HepG2 (cell line): ENCODE measurements around the gene MYL6. TPM values are rescaled to one million over a fixed set of nuclear protein-coding genes. Genes with fewer than 3 reads are reported as not detected.

Source experiments
- ATAC-seq: fragments of 200-7000 bp; cut with Tn5 transposase; 3 replicates; pipeline ENCODE4 v1.9.1; 2020; ENCODE audit warnings: mild to moderate bottlenecking, moderate library complexity
- BruUV-seq: library from RNA; stranded (reverse); fragments of 400-500 nt; replicated peaks from 2 replicates; lab custom pipeline; 2021; lab: Mats Ljungman, UMichigan
- CTCF ChIA-PET: fragments of 300-600 bp; formaldehyde crosslinking; extraction: SDS; loops from one replicate; lab custom pipeline; 2021; ENCODE audit warnings: low total read pairs, inconsistent platforms, low intra/inter-chr PET ratio; lab: Yijun Ruan, JAX
- POLR2A ChIA-PET: fragments of 350-600 bp; sonication (Branson Sonifier 250); formaldehyde crosslinking; loops from one replicate; lab custom pipeline; 2020; ENCODE audit warnings: antibody characterized with exemption, inconsistent platforms; lab: Yijun Ruan, JAX
- DNase-seq: peaks from one replicate; pipeline ENCODE4 v3.0.0-alpha.2; 2015; ENCODE audit warnings: low spot score
- FAIRE-seq: peaks from 3 replicates; lab custom pipeline; 2011; peaks lifted over from hg19 to GRCh38; lab: Jason Lieb, UNC
- H2AFZ ChIP-seq: one replicate; pipeline ENCODE4 v1.6.1; 2011; ENCODE audit warnings: low read length, inconsistent platforms
- H3K27ac ChIP-seq: fragments of 300-600 bp; 3 replicates; pipeline ENCODE4 v1.8.0; 2011; ENCODE audit warnings: mixed run types, mild to moderate bottlenecking, mixed read lengths, low read length, inconsistent platforms; ENCODE audit not compliant: insufficient read depth; ENCODE audit errors: extremely low read length
- H3K27me3 ChIP-seq, 2 experiments: fragments of 200-600 bp in 1 of 2; 2 replicates in 1 of 2; 3 replicates in 1 of 2; pipeline versions ENCODE4 v1.6.0 to v1.8.0; 2011; ENCODE audit warnings: low read length in 2 of 2, mild to moderate bottlenecking in 2 of 2, moderate library complexity in 2 of 2, inconsistent platforms in 1 of 2; ENCODE audit not compliant: insufficient read depth in 2 of 2, control insufficient read depth in 1 of 2
- H3K36me3 ChIP-seq, 2 experiments: fragments of 200-600 bp in 1 of 2; replicated peaks in 1 of 2; 2 replicates in 1 of 2; 3 replicates in 1 of 2; pipeline versions ENCODE4 v1.5.1 to v1.8.0; 2011; ENCODE audit warnings: low read length in 2 of 2, inconsistent platforms in 1 of 2; ENCODE audit not compliant: insufficient read depth in 2 of 2, control insufficient read depth in 1 of 2
- H3K4me1 ChIP-seq: 2 replicates; pipeline ENCODE4 v1.5.1; 2012; ENCODE audit warnings: low read length, inconsistent platforms; ENCODE audit not compliant: insufficient read depth
- H3K4me2 ChIP-seq: 2 replicates; pipeline ENCODE4 v1.6.0; 2011; ENCODE audit warnings: low read depth, low read length, inconsistent platforms
- H3K4me3 ChIP-seq, 3 experiments: fragments of 200-600 bp in 1 of 3; sonication (generic), shearing (Covaris generic) in 1 of 3; replicated peaks in 1 of 3; 2 replicates each; pipeline ENCODE4 v1.5.1; 2011 to 2016; ENCODE audit warnings: low read length in 3 of 3, inconsistent platforms in 2 of 3, low read depth in 2 of 3, mild to moderate bottlenecking in 2 of 3, control low read depth in 1 of 3, mixed read lengths in 1 of 3; ENCODE audit not compliant: insufficient read depth in 1 of 3
- H3K79me2 ChIP-seq: one replicate; pipeline ENCODE4 v1.6.1; 2011; ENCODE audit warnings: low read length, inconsistent platforms; ENCODE audit not compliant: insufficient read depth
- H3K9ac ChIP-seq: 2 replicates; pipeline ENCODE4 v1.6.0; 2011; ENCODE audit warnings: mild to moderate bottlenecking, low read depth, low read length, inconsistent platforms; ENCODE audit not compliant: insufficient read depth
- H3K9me3 ChIP-seq: 2 replicates; pipeline ENCODE4 v1.5.1; 2012; ENCODE audit warnings: mild to moderate bottlenecking, low read length
- H4K20me1 ChIP-seq: 2 replicates; pipeline ENCODE4 v1.6.0; 2011; ENCODE audit warnings: inconsistent platforms, mild to moderate bottlenecking, low read length, moderate library complexity; ENCODE audit not compliant: insufficient read depth
- AGO1 ChIP-seq: fragments of 200-400 bp; formaldehyde crosslinking; IDR thresholded peaks from 2 replicates; pipeline ENCODE4 v1.6.1; 2017; ENCODE audit warnings: mild to moderate bottlenecking, low read depth, low read length, moderate library complexity; ENCODE audit not compliant: poor library complexity, severe bottlenecking
- AGO2 ChIP-seq: fragments of 200-400 bp; formaldehyde crosslinking; optimal IDR thresholded peaks from 2 replicates; pipeline ENCODE3; 2017; ENCODE audit warnings: mild to moderate bottlenecking, low read depth, low read length, moderate library complexity
- POLR2A ChIP-seq, 2 experiments: IDR thresholded peaks; 2 replicates each; pipeline ENCODE4 v1.6.1; 2011; ENCODE audit warnings: low read depth in 2 of 2, low read length in 2 of 2, mild to moderate bottlenecking in 1 of 2, moderate library complexity in 1 of 2; ENCODE audit not compliant: insufficient read depth in 1 of 2
- RBFOX2 ChIP-seq: fragments of 200-400 bp; formaldehyde crosslinking; IDR thresholded peaks from 2 replicates; pipeline ENCODE4 v1.6.1; 2017; ENCODE audit warnings: low read depth, mild to moderate bottlenecking, low read length
- TARDBP ChIP-seq: sonication (generic); formaldehyde crosslinking; IDR thresholded peaks from 2 replicates; pipeline ENCODE4 v1.8.0; 2022; ENCODE audit warnings: mild to moderate bottlenecking, missing genetic modification reagents
- ZBTB33 ChIP-seq: sonication (generic); formaldehyde crosslinking; IDR thresholded peaks from 2 replicates; pipeline ENCODE4 v1.4.0; 2020; ENCODE audit warnings: missing genetic modification reagents
- ZKSCAN5 ChIP-seq: sonication (generic); formaldehyde crosslinking; IDR thresholded peaks from 2 replicates; pipeline ENCODE4 v1.5.1; 2020; ENCODE audit warnings: mild to moderate bottlenecking, missing genetic modification reagents
- ZNF180 ChIP-seq: sonication (generic); formaldehyde crosslinking; IDR thresholded peaks from 2 replicates; pipeline ENCODE4 v1.4.0; 2020; ENCODE audit warnings: low read depth, missing genetic modification reagents, borderline replicate concordance
- ZNF33B ChIP-seq: sonication (generic); formaldehyde crosslinking; IDR thresholded peaks from 2 replicates; pipeline ENCODE4 v1.5.1; 2020; ENCODE audit warnings: mild to moderate bottlenecking, missing genetic modification reagents
- ZNF44 ChIP-seq: sonication (generic); formaldehyde crosslinking; IDR thresholded peaks from 2 replicates; pipeline ENCODE4 v1.5.1; 2020; ENCODE audit warnings: mild to moderate bottlenecking, missing genetic modification reagents
- whole genome bisulfite sequencing: methylation state at CpG from one replicate; pipeline ENCODE4 v1.1.6; 2017; ENCODE audit warnings: low lambda C conversion rate; 5-methylcytosine and 5-hydroxymethylcytosine counted together
- in situ Hi-C: cut with HindIII; loops from 2 replicates; pipeline ENCODE4 v1.10.0; 2017; ENCODE audit warnings: low pct_unique_long_range_greater_than_20kb; ENCODE audit not compliant: extremely low pct_ligation_motif_present
- intact Hi-C: fragments of 100-400 bp; cut with micrococcal nuclease; formaldehyde crosslinking; loops from one replicate; pipeline ENCODE4 v1.10.0; 2022; ENCODE audit not compliant: unreplicated experiment
- polyA plus RNA-seq, 8 experiments: library from polyadenylated mRNA; depleted of rRNA in 3 of 8; stranded (reverse) in 7 of 8; unstranded in 1 of 8; fragments of >200 nt; fragmentation: Illumina TruSeq in 4 of 8; extraction: Trizol in 4 of 8; gene quantifications; 2 replicates each; pipeline versions ENCODE4 v1.2.1 to v1.2.3, GENCODE V29; 2011 to 2016; ENCODE audit warnings: low read depth in 4 of 8, missing spikeins in 1 of 8, mixed read lengths in 1 of 8; ENCODE audit not compliant: insufficient read depth in 1 of 8
- total RNA-seq, 5 experiments: library from RNA; depleted of rRNA; stranded (reverse); fragments of >200 nt; fragmentation: Illumina TruSeq; extraction: Trizol; gene quantifications; 2 replicates each; pipeline ENCODE4 v1.2.3, GENCODE V29; 2016; ENCODE audit warnings: low read depth in 1 of 5

MYL6 gene
- total and polyA plus RNA-seq, 2 of the 13 experiments (the other 11 are each of a cell fraction or from before 2014, with no cell fraction given): 1,127 to 1,192 TPM

GRCh38 chr12:56165369-56165768 is 7.2 kb downstream of the MYL6 start:
- intact Hi-C loops: no loop called here
- no peak overlapping the region for H3K4me2 ChIP-seq
- H3K27me3 ChIP-seq: no peaks in the 10 kb centered on the region
- no peaks in the 10 kb centered on the region for H3K9me3 ChIP-seq
- in situ Hi-C loops: no loop called here
- H3K27ac ChIP-seq: no peak overlapping the region
- CTCF ChIA-PET: no interaction called here
- no peak for TF ChIP-seq ZNF180 (CRISPR knock-in tag)
- TF ChIP-seq POLR2A (IDR thresholded peaks at IDR 0.05; ENCODE audit: insufficient read depth in 1 of 2, low read depth in 2 of 2, low read length in 2 of 2): 0 out of 4 replicates have a peak, but pooled peaks of 1 of the 2 experiments have one; percentile 43
- TF ChIP-seq RBFOX2: 0 out of 2 replicates have a peak, but pooled peaks have one; percentile 24
- TF ChIP-seq ZKSCAN5 (CRISPR knock-in tag): no peak
- TF ChIP-seq ZNF33B: no peak
- no peak for TF ChIP-seq TARDBP (CRISPR knock-in tag)
- peak; percentile 63 for TF ChIP-seq AGO1
- no peak for TF ChIP-seq ZBTB33 (CRISPR knock-in tag)
- TF ChIP-seq AGO2: peak; percentile 85
- TF ChIP-seq ZNF44: no peak
- TF ChIP-seq, all 625 proteins: peak for 4
- BruUV-seq: no TSS peak
- peaks cover 14% of the 10 kb centered on the region for H4K20me1 ChIP-seq
- peaks cover 30 to 69% of the 10 kb centered on the region in 2 experiments for H3K36me3 ChIP-seq
- FAIRE-seq: no peak
- WGBS: 100% methylated on average over 2 of the region's 4 CpGs
- POLR2A ChIA-PET: interaction anchor here (0.6 to 1.5 kb wide), 3 partner anchors 22 to 38 kb away, joined by 3 to 5 read pairs (median 3); partner anchors contain the start of gene ESYT1
- H3K4me1 ChIP-seq: peaks cover 15% of the 10 kb centered on the region
- H3K4me3 ChIP-seq: no peak overlapping the region
- no peak for DNase-seq
- peaks cover 3% of the 10 kb centered on the region for H3K79me2 ChIP-seq
- no peak overlapping the region for H3K9ac ChIP-seq
- H2AFZ ChIP-seq: no peak overlapping the region
- peak; percentile 19 for ATAC-seq
